HG03064 (cell line): ENCODE results near the gene GPD1.
A peak's percentile ranks its signal among the peaks of the same experiment; 100 is the strongest.
"Not testable (repeated sequence)": the region's sequence is repeated elsewhere in the genome, so short reads cannot be mapped to it uniquely, and the experiment has no call there.

Source experiments
- ATAC-seq: cut with Tn5 transposase; IDR thresholded peaks from one replicate; pipeline ENCODE4 v1.9.1; 2021; ENCODE audit warnings: low read depth; ENCODE audit not compliant: unreplicated experiment

Gene GPD1

DNA sequence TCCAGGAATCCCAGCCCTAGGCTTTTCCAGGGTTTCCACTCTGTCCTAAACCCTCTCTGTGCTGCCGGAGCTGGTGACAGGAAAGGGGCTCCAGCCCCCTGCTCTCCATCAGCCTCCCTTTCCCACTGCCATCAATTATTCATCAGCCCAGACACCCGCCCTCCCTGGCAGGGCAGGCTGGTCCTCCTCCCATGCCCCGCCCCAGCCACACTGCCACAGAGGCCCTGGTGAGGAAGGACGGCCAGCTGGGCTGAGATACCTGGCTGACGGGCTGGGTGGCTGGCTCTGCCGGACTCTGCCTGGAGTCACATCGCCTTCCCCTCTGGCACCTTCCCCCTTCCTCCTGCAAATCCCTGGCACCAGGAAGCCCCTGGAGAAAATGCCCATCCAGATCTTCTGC, 30.6 kb upstream of the GPD1 start:
- no peak for ATAC-seq

DNA sequence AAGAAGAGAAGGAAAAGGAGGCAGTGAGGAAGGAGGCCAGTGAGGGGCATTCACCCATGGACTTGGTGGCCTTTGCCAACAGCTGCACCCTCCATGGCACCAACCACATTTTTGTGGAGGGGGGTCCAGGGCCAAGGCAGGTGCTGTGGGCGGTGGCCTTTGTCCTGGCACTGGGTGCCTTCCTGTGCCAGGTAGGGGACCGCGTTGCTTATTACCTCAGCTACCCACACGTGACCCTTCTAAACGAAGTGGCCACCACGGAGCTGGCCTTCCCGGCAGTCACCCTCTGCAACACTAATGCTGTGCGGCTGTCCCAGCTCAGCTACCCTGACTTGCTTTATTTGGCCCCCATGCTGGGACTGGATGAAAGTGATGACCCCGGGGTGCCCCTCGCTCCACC, 30.1 kb upstream of the GPD1 start:
- ATAC-seq, result no peak

DNA sequence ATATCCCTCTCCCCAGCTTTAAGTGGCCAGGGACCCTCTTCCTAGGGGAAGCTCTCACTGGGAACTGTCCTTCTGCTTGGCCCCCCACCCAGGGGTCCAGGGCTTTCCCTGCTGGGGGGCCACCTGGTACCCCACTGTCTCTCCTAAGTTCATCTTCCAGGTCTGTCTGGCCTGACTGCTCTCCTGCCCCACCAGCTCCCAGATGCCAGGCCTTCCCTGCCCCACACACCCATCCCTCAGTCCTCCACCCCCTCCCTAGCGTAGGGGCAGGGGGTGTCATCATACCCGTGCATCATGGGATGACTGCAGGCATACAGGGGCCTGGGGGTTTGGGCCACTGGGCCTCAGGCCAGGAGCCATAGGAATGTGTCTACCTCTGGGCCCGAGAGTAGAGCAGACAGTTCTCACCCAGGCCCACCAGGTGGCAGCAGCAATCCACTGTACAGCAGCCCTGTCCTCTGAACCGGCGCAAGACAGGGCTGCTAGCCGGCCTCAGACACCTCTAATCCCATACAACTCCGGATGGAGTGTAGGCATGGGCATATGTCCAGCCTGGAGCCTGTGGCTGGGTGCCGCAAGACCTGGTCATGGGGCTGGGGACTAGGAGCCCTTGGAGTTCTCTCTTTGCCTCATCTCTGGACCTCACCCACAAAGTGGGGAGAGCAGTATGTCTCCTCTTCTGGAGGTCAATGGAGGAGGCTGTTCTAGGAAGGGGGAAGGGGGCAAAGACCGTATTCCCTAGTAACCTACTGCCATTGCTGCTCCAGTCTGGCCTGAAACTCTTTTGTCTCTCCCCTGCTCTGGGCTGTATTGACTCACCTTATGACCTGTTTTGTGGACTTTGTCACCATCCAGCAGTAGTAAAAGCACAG, 28.6 kb upstream of the GPD1 start:
- peak; percentile 65 for ATAC-seq

DNA sequence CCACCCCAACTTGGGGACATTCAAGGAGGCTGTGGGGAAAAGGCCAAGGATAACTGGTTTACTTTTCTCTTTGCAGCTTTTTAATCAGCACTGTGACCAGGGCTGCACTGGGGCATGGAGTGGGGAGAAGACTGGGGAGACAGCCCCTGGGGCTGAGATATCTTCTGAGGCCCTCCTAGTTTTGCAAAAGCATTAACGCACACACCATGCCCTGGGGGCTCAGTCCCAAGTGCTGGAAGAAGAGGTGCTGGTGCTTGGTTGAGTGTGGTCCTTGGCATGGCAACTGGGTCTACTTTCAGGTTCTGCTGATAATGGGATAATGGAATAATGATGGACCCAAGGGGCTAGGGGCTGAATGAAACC, 28.0 kb upstream of the GPD1 start:
- no peak for ATAC-seq

DNA sequence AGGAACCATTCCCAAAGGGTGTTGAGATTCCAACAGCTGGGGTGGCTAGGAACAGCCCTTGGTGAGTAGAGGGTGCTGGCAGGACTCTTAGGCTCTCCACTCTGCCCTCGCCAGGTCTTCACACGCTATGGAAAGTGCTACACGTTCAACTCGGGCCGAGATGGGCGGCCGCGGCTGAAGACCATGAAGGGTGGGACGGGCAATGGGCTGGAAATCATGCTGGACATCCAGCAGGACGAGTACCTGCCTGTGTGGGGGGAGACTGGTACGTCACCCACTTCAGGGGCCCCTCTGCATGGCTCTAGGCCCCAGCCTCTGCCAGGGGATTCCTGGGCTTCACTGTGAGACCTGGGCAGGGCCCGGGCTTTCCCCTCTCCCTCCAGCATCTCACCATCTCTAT, 26.7 kb upstream of the GPD1 start:
- ATAC-seq, result no peak

DNA sequence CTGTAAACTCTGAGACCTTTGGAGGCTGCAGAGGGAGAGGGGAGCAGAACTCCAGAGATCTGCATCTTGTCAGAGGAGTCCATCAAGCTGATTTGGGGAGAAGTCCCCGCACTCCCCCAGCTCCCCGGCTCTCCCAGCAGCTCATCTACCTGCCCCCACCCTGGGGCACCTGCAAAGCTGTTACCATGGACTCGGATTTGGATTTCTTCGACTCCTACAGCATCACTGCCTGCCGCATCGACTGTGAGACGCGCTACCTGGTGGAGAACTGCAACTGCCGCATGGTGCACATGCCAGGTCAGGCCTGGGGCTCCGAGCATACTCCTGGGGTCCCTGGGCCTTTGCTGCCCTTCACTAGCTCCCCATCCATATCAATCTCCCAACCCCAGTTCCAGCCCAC, 25.5 kb upstream of the GPD1 start:
- ATAC-seq, result no peak

DNA sequence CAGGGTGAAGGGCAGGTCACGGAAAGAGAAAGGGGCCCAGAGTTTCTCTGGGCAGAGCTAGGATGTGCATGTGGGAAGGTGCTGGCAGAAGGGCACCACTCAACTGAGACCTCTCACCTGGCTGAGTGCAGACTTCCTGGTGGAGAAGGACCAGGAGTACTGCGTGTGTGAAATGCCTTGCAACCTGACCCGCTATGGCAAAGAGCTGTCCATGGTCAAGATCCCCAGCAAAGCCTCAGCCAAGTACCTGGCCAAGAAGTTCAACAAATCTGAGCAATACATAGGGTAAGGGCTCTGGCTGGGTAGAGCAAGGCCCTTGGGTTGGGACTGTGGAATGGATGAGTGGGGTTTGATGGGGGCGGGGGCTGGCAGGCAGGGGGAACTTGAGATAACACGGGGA, 24.0 kb upstream of the GPD1 start:
- no peak for ATAC-seq

DNA sequence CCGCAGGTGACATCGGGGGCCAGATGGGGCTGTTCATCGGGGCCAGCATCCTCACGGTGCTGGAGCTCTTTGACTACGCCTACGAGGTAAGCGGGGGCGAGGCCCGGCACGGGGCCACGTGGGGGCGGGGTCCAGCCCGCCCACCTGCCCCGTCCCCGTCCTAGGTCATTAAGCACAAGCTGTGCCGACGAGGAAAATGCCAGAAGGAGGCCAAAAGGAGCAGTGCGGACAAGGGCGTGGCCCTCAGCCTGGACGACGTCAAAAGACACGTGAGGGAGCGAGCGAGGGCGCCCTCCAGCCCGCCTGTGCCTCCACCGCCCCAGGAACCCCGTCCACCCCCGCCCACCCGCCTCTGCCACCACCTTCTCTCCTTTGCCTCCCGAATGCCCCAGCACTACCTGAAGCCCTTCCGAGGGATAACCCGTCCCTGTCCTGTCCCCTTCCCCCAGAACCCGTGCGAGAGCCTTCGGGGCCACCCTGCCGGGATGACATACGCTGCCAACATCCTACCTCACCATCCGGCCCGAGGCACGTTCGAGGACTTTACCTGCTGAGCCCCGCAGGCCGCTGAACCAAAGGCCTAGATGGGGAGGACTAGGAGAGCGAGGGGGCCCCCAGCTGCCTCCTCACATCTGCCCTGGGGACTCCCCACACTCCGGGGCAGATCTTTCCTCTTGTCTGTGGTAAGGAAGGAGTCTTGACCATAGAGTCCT, 22.6 kb upstream of the GPD1 start:
- ATAC-seq, result no peak

DNA sequence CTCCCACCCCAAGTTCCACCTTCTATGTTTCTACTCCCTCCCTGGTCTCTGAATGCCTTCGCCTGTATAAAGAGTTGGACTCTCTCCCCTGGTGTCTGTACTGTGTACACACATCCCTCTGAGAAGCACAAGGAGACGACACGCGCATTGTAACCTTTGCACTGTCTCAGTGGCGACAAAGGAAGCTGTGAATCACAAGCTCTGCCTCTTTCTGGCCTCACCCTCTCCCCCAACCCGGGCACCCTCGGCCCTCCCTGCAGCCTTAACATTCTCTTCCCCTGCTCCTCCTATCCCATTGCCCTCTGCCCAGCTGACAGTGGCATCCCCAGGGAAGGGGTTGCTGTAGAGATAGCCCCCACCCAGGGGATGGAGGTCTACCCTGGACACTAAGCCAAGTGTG, 21.2 kb upstream of the GPD1 start:
- ATAC-seq, result no peak

DNA sequence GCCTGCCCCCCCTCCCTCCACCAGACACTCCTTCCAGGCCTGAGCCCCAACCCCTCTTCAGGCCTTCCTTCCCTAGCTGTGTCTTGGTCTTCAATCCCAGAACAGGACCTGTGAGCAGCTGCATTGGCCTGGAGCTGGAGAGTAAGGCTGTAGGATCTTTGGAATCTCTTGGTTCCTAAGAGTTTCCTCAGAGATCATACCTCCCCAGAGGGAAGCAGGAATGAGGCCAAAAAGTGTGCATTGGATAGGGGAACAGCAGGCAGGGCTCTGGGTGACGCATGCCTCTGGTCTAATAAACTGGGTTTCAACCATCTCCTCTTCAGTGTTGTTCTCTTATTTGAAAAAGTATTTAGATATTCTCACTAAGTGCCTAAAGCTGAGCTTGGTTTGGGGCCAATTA, 20.5 kb upstream of the GPD1 start:
- no peak for ATAC-seq

DNA sequence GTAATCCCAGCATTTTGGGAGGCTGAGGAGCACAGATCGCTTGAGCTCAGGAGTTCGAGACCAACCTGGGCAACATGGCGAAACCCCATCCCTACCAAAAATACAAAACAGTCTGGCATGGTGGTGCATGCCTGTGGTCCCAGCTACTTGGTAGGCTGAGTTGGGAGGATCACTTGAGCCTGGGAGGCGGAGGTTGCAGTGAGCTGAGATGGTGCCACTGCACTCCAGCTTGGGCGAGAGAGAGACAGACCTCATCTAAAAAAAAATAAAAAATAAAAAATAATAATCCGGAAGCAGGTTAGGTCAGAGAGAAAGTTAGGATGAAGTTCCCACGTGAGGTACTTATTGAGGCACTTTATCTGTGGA, 19.4 kb upstream of the GPD1 start:
- not testable (repeated sequence) for ATAC-seq

DNA sequence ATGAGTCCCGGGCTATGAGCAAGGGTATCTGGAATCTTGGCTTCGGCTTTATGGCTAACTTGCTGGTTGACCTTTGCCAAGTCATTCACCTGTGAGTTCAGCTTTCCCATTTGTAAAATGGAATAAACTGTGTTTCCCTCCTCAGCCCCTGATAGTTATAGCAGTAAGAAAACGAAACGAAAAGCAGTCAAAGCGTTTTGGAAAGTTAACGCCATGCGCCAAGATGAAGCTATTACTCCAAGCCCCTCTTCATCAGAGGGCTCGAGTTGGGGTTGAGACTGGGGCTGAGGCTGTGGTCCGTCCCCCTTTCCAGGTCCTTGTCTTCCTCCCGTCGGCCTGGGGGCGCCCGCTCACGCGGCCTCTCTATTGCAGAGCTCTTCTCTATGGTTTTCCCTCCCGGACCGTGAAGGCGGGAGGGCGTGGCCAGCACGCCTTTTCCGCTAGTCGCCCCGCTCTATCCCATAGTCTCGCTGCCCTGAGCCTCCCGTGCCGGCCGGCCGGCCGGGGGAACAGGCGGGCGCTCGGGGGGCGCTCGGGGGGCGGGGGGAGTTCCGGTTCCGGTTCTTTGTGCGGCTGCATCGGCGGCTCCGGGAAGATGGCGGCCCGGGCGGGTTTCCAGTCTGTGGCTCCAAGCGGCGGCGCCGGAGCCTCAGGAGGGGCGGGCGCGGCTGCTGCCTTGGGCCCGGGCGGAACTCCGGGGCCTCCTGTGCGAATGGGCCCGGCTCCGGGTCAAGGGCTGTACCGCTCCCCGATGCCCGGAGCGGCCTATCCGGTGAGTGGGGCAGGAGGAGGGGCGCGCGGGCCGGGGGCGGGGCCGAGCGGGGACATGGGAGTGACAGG, 18.8 kb upstream of the GPD1 start, which contains the start of gene SMARCD1:
TSS of gene SMARCD1 (plus strand) at position 568 of the 840 bp plus-strand sequence. CDS start at position 596, 28 bp downstream.
- peak; percentile 71 for ATAC-seq

DNA sequence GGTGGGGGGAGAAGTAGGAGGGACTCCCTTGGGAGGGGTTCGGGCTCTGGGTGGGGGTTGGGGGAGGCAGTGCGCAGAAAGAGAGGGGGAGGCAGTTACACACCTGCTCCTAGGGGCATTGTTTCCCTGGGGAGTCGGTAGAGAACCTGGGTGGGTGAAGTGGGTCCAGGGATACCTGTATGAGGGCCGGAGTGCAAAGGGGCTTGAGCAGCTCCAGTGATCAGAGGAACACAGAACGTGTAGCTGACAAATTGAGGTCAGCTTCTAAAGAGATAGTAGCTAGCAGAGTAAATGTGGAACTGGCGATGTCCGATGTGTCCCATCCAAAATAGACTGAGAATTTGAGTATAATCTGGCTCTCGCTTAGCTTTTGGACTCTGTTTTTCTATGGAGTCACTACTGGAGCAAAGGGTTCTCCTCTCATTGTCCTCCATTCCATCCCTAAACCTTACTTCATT, 18.2 kb upstream of the GPD1 start:
- ATAC-seq, result no peak

DNA sequence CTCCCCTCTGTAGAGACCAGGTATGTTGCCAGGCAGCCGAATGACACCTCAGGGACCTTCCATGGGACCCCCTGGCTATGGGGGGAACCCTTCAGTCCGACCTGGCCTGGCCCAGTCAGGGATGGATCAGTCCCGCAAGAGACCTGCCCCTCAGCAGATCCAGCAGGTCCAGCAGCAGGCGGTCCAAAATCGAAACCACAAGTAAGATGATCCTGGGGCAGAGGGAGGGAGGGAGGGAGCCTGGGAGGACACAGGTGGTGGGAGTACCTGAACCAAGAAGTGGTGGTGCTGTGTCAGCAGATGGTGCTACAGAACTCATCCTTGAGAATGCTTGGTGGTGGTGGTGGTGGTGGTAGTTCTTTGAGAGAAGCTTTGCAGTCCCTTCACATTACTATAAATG, 17.7 kb upstream of the GPD1 start:
- ATAC-seq, result no peak

DNA sequence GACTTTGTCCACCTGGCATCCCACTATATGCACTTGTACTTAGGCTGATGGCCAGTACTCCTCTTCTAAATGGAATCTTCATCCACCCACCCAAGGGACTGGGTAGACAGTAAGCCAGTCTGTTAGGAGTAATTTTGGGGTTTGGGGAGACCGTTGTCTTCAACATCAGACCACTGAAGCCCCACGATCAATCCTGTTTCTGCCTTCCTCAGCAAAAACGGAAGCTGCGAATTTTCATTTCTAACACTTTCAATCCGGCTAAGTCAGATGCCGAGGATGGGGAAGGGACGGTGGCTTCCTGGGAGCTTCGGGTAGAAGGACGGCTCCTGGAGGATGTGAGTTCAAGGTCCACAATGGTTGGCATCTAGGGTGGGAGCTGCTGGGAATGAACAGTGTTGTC, 16.7 kb upstream of the GPD1 start:
- ATAC-seq, result no peak

DNA sequence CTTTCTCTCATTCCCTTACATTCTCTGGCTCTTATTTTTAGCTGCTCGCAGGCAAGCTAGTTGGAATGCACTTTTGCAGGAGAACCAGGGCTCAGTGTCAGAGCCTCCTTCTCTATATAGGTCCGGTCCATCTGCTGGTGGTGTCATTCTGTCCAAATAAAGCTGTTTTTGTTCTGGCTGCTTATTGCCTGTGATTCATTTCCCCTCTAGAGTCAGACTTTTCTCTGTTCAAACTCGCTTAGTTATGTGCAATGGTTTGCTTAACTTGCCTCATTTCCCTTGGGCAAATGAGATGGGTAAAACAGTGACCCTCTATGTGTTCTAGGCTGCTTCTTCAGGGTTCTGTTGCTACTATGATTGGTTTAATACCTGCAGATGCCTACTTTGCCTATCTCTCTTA, 15.8 kb upstream of the GPD1 start:
- no peak for ATAC-seq

DNA sequence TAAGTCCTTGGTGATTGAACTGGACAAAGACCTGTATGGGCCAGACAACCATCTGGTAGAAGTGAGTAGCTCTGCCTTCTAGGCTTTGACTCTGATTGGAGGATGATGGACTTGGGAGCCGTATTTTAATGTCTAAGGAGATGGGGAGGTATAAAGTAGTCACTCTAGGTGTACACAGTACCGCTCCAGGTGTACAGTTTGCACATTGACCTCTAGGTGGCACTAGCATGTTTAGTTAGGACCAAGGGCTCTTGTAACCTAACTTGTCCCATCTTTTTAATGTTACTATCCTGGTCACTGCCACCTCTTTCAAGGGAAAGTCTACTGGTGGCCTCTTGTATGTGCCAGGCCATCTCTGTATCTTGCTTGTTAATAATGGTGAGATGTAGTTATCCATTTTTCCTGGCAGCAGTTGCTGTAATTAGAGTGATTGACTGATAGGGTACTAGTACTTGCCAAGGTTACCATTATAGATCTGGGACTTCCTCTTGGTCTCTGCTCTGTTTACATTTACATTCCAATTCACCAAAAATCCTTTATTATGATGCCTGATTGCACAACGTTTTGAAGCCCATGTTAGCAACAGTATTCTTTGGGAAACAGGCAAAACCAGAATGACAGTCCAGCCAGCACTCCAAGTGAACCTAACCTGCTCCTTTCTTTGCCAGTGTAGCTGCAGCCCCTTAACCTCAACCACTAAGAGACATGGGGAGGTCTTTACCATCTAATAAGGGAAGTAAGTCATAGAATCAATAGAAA, 15.1 kb upstream of the GPD1 start:
- ATAC-seq, result no peak

DNA sequence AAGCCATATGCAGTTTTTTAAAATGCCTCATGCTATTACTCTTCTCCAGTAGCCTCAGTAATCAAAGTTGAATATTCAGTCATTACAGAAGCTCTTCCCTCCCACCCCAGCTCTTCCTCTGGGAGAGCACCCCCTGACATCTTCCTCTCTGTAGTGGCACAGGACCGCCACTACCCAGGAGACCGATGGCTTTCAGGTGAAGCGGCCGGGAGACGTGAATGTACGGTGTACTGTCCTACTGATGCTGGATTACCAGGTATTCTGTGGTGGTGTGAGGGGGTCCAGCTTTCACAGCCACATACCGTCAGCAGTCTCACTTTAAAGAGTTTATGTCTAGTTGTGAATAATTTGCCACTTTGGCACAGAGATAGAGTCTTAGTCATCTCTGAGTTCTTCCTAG, 14.1 kb upstream of the GPD1 start:
- ATAC-seq, result no peak

DNA sequence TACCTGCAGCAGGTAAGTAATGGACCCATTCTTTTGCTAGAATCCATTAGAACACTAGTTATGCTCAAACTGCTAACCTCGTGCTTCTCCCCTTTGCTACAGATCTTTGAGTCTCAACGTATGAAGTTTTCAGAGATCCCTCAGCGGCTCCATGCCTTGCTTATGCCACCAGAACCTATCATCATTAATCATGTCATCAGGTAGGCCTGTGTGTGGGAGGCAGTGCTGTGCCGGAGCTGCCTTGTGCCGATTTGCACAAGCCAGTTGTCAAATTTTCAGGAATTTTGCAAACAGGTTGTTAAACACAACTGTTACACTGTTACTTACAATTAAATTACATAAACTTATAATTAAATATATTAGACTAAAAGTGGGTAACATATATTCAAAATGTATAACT, 13.4 kb upstream of the GPD1 start:
- ATAC-seq, result no peak

DNA sequence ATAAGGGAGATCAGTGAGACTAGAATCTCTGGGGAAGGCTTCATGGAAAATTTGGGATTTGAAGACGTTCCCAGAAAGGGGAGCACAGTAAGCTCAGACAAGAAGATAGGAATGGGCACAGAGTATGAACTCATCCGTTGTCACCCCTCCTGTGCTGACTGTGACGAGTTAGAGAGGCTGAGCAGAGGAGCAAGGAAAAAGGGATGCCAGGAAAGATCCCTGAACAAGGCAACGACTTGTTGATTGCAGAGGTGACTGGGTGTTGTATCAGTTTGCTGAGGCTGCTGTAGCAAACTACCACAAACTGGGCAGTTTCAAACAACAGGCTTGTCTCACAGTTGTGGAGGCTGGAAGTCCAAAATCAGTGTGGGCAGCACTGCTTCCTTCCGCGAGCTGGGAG, 5.9 kb upstream of the GPD1 start:
- ATAC-seq, result no peak
